ENCODE measurements around the gene NHSL2.

GRCh38 chrX:72129661-72130060, 219.0 kb downstream of the NHSL2 start:
- TF ChIP-seq CTCF (IDR thresholded peaks at IDR 0.05; ENCODE audit: insufficient read depth, low read depth, low read length) (no peak), EZH2 (IDR thresholded peaks at IDR 0.05; ENCODE audit: insufficient read depth, low read length) (no peak)
